ENCODE results near the gene LPO. TPM values are rescaled to one million over a fixed set of nuclear protein-coding genes. Genes with fewer than 3 reads are reported as not detected.

Gene LPO
- total and polyA plus RNA-seq, 5 donors from 2014 or later: 0.08 to 0.15 TPM; not detected in 3

DNA sequence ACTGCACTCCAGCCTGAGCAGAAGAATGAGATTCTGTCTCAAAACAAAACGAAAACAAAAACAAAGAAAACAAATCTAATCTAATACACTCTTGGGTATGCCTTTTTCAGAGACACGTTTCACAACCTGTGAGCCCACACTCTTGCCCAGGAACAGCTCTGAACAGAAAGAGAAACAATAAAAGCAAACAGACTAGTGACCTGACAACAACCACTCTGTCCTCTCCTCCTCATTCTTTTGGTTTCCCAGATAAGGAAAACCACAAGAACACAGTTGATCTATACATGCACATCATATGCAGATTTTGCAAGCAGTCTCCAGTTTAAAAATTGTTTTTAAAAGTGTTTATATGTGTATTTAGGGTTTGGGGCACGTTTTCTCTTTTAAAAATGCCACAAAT, 20.6 kb upstream of the LPO start:
- H3K36me3 Mint-ChIP-seq: peaks cover 18% of the 10 kb centered on the region
- peaks cover 10% of the 10 kb centered on the region for H3K27me3 Mint-ChIP-seq
- Histone ChIP-seq H3K4me3 (ENCODE audit: low read depth, low read length) (no peak overlapping the region), H3K4me1 (ENCODE audit: control insufficient read depth, insufficient read depth, low read length, poor library complexity, severe bottlenecking) (peaks cover 18% of the 10 kb centered on the region), H3K9me3 (ENCODE audit: control insufficient read depth in 2 of 2, low read length in 2 of 2) (no peaks in the 10 kb centered on the region), H3K27me3 (ENCODE audit: control insufficient read depth, insufficient read depth, low read length) (no peaks in the 10 kb centered on the region), H3K36me3 (ENCODE audit: control insufficient read depth, insufficient read depth, low read length) (peaks cover 26% of the 10 kb centered on the region), H3K27ac (ENCODE audit: insufficient read depth, low read length, poor library complexity, severe bottlenecking) (peak overlapping the region; percentile 81)
- H3K4me3 Mint-ChIP-seq: peak overlapping the region; percentile 60 to 91 (median 78)
- no peak for DNase-seq
- no peaks in the 10 kb centered on the region for H3K9me3 Mint-ChIP-seq
- H3K27ac Mint-ChIP-seq: peak overlapping the region in 2 of 3 donors; percentile 86 to 97
- peaks cover 7 to 30% (median 16%) of the 10 kb centered on the region in 4 donors for H3K4me1 Mint-ChIP-seq
- ATAC-seq (ENCODE audit: low read depth in 2 of 2): no peak

- Mint-ChIP-seq H3K36me3 (peaks cover 6% of the 10 kb centered on the region), H3K9me3 (no peaks in the 10 kb centered on the region)
These were observed 19.2 kb upstream of the LPO start, which contains the start of gene MKS1 for GRCh38 chr17:58219007-58219788. Gene MKS1, minus strand, starts transcription at chr17:58219255. Its CDS starts 25 bp downstream, at chr17:58219230.

GRCh38 chr17:58219789-58220183, 18.6 kb upstream of the LPO start:
- Mint-ChIP-seq H3K9me3 (no peaks in the 10 kb centered on the region), H3K27ac (peak overlapping the region; percentile 96 to 98 (median 97)), H3K27me3 (peaks cover 19% of the 10 kb centered on the region), H3K36me3 (peaks cover 6% of the 10 kb centered on the region), H3K4me3 (peak overlapping the region; percentile 91 to 97 (median 96)), H3K4me1 (peaks cover 7 to 30% (median 16%) of the 10 kb centered on the region in 4 donors)
- Histone ChIP-seq H3K4me3 (ENCODE audit: low read depth, low read length) (peak overlapping the region; percentile 93), H3K9me3 (ENCODE audit: control insufficient read depth in 2 of 2, low read length in 2 of 2) (no peaks in the 10 kb centered on the region), H3K27me3 (ENCODE audit: control insufficient read depth, insufficient read depth, low read length) (peaks cover 1% of the 10 kb centered on the region), H3K4me1 (ENCODE audit: control insufficient read depth, insufficient read depth, low read length, poor library complexity, severe bottlenecking) (peaks cover 18% of the 10 kb centered on the region), H3K27ac (ENCODE audit: insufficient read depth, low read length, poor library complexity, severe bottlenecking) (peak overlapping the region; percentile 81), H3K36me3 (ENCODE audit: control insufficient read depth, insufficient read depth, low read length) (peaks cover 8% of the 10 kb centered on the region)
- ATAC-seq (ENCODE audit: low read depth in 2 of 2): no peak
- DNase-seq: no peak

More at GRCh38 chr17:58219007-58219788, 19.2 kb upstream of the LPO start, which contains the start of gene MKS1:
- Mint-ChIP-seq H3K27me3 (peaks cover 16% of the 10 kb centered on the region), H3K27ac (peak within 1 kb of the TSS; percentile 96 to 98 (median 97)), H3K4me1 (peaks cover 7 to 30% (median 16%) of the 10 kb centered on the region in 4 donors), H3K4me3 (peak within 1 kb of the TSS; percentile 91 to 97 (median 96))
- Histone ChIP-seq H3K4me1 (ENCODE audit: control insufficient read depth, insufficient read depth, low read length, poor library complexity, severe bottlenecking) (peaks cover 18% of the 10 kb centered on the region), H3K9me3 (ENCODE audit: control insufficient read depth in 2 of 2, low read length in 2 of 2) (no peaks in the 10 kb centered on the region), H3K36me3 (ENCODE audit: control insufficient read depth, insufficient read depth, low read length) (peaks cover 12% of the 10 kb centered on the region), H3K27me3 (ENCODE audit: control insufficient read depth, insufficient read depth, low read length) (peaks cover 1% of the 10 kb centered on the region), H3K4me3 (ENCODE audit: low read depth, low read length) (peak within 1 kb of the TSS; percentile 93), H3K27ac (ENCODE audit: insufficient read depth, low read length, poor library complexity, severe bottlenecking) (peak within 1 kb of the TSS; percentile 81)
- peak; percentile 97 to 98 for ATAC-seq (ENCODE audit: low read depth in 2 of 2)
- DNase-seq: peak; percentile 88 to 95 (median 95)

DNA sequence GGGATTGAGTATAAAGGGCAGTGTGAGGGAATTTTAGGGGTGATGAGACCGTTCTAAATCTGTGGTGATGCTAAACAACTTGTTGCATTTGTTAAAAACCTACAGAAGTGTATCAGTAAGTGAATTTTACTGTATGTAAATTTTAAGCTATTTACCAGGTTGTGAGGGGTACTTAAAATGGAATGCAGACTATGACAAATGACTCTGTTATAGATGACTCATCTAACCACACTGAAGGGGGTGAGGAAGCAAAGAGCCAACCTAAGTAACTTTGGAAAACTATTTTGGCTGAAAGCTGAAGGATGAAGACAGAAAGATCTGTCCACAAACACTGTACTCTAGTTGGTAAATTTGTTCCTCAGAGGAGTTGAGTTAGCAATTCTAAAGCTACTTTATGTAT, 14.1 kb upstream of the LPO start:
- Histone ChIP-seq H3K36me3 (ENCODE audit: control insufficient read depth, insufficient read depth, low read length) (no peaks in the 10 kb centered on the region), H3K4me1 (ENCODE audit: control insufficient read depth, insufficient read depth, low read length, poor library complexity, severe bottlenecking) (peaks cover 9% of the 10 kb centered on the region), H3K4me3 (ENCODE audit: low read depth, low read length) (no peak overlapping the region), H3K9me3 (ENCODE audit: control insufficient read depth in 2 of 2, low read length in 2 of 2) (no peaks in the 10 kb centered on the region), H3K27ac (ENCODE audit: insufficient read depth, low read length, poor library complexity, severe bottlenecking) (no peak overlapping the region), H3K27me3 (ENCODE audit: control insufficient read depth, insufficient read depth, low read length) (peaks cover 4% of the 10 kb centered on the region)
- Mint-ChIP-seq H3K4me1 (peaks cover 2 to 15% (median 6%) of the 10 kb centered on the region in 4 donors), H3K4me3 (no peak overlapping the region), H3K36me3 (no peaks in the 10 kb centered on the region), H3K27me3 (peaks cover 35% of the 10 kb centered on the region), H3K9me3 (no peaks in the 10 kb centered on the region), H3K27ac (no peak overlapping the region)
- ATAC-seq (ENCODE audit: low read depth in 2 of 2) (no peak), DNase-seq (no peak)

DNA sequence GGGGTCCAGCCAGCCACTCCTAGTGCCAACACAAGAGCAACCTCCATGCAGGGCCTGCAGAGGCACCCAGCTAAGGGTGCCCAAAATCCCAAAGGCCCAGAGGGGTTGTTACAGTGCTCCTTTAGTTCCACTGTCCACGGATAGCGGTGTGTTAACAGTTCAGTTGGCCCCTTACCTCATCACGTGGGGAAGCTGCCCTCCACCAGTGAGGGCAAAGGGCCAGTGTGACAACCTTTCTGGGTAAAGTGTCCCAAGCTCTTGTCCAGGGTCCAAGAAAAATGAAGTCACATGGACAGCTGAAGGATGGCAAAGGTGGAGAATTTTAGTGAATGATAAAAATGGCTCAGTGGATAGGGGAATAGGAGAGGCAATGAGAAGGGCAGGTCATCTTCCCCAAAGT, 10.7 kb upstream of the LPO start:
- Mint-ChIP-seq H3K9me3 (no peaks in the 10 kb centered on the region), H3K4me3 (no peak overlapping the region), H3K4me1 (no peaks in the 10 kb centered on the region), H3K36me3 (no peaks in the 10 kb centered on the region), H3K27ac (no peak overlapping the region), H3K27me3 (peaks cover 36% of the 10 kb centered on the region)
- DNase-seq (no peak), ATAC-seq (ENCODE audit: low read depth in 2 of 2) (no peak)
- H3K4me3 ChIP-seq (ENCODE audit: low read depth, low read length): no peak overlapping the region
- no peaks in the 10 kb centered on the region for H3K4me1 ChIP-seq (ENCODE audit: control insufficient read depth, insufficient read depth, low read length, poor library complexity, severe bottlenecking)
- no peaks in the 10 kb centered on the region for H3K36me3 ChIP-seq (ENCODE audit: control insufficient read depth, insufficient read depth, low read length)
- peaks cover 4% of the 10 kb centered on the region for H3K27me3 ChIP-seq (ENCODE audit: control insufficient read depth, insufficient read depth, low read length)
- no peak overlapping the region for H3K27ac ChIP-seq (ENCODE audit: insufficient read depth, low read length, poor library complexity, severe bottlenecking)
- no peaks in the 10 kb centered on the region for H3K9me3 ChIP-seq (ENCODE audit: control insufficient read depth in 2 of 2, low read length in 2 of 2)

- no peak for ATAC-seq (ENCODE audit: low read depth in 2 of 2)
- H3K4me1 Mint-ChIP-seq: no peaks in the 10 kb centered on the region
- peaks cover 4% of the 10 kb centered on the region for H3K27me3 ChIP-seq (ENCODE audit: control insufficient read depth, insufficient read depth, low read length)
- no peaks in the 10 kb centered on the region for H3K36me3 Mint-ChIP-seq
- H3K36me3 ChIP-seq (ENCODE audit: control insufficient read depth, insufficient read depth, low read length): no peaks in the 10 kb centered on the region
- H3K27me3 Mint-ChIP-seq: peaks cover 32% of the 10 kb centered on the region
- H3K9me3 ChIP-seq (ENCODE audit: control insufficient read depth in 2 of 2, low read length in 2 of 2): no peaks in the 10 kb centered on the region
- no peak overlapping the region for H3K27ac ChIP-seq (ENCODE audit: insufficient read depth, low read length, poor library complexity, severe bottlenecking)
- H3K4me3 Mint-ChIP-seq: no peak overlapping the region
- no peaks in the 10 kb centered on the region for H3K9me3 Mint-ChIP-seq
- no peak overlapping the region for H3K4me3 ChIP-seq (ENCODE audit: low read depth, low read length)
- H3K27ac Mint-ChIP-seq: no peak overlapping the region
- no peaks in the 10 kb centered on the region for H3K4me1 ChIP-seq (ENCODE audit: control insufficient read depth, insufficient read depth, low read length, poor library complexity, severe bottlenecking)
- DNase-seq: no peak
These were observed 9.7 kb upstream of the LPO start for GRCh38 chr17:58228679-58229078.

- no peaks in the 10 kb centered on the region for H3K9me3 ChIP-seq (ENCODE audit: control insufficient read depth in 2 of 2, low read length in 2 of 2)
- Mint-ChIP-seq H3K9me3 (no peaks in the 10 kb centered on the region), H3K4me3 (no peak overlapping the region), H3K27me3 (peaks cover 33% of the 10 kb centered on the region), H3K27ac (no peak overlapping the region), H3K36me3 (no peaks in the 10 kb centered on the region), H3K4me1 (no peaks in the 10 kb centered on the region)
- peaks cover 4% of the 10 kb centered on the region for H3K27me3 ChIP-seq (ENCODE audit: control insufficient read depth, insufficient read depth, low read length)
- no peak overlapping the region for H3K27ac ChIP-seq (ENCODE audit: insufficient read depth, low read length, poor library complexity, severe bottlenecking)
- DNase-seq (no peak), ATAC-seq (ENCODE audit: low read depth in 2 of 2) (no peak)
- H3K36me3 ChIP-seq (ENCODE audit: control insufficient read depth, insufficient read depth, low read length): no peaks in the 10 kb centered on the region
- H3K4me3 ChIP-seq (ENCODE audit: low read depth, low read length): no peak overlapping the region
- no peaks in the 10 kb centered on the region for H3K4me1 ChIP-seq (ENCODE audit: control insufficient read depth, insufficient read depth, low read length, poor library complexity, severe bottlenecking)
These were observed 9.0 kb upstream of the LPO start for GRCh38 chr17:58229384-58229783.

DNA sequence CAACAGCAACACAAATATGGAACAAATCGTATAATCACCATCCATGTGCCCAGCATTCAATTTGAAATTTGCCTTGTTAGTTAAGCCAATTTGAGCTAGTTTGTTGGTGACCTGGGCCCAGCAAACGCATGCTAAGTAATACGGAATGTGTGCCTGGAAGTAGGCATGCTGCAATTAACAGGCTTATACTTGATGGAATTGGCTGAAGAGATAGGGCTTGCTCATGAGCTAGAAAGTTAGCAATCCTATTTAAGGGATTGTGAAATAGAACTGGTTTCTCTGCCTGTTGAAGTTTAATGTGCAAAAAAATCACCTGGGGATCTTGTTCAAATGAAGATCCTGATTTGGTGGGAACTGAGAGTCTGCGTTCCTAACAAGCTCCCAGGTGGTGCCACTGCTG, 8.5 kb upstream of the LPO start:
- no peaks in the 10 kb centered on the region for H3K36me3 Mint-ChIP-seq
- Histone ChIP-seq H3K36me3 (ENCODE audit: control insufficient read depth, insufficient read depth, low read length) (no peaks in the 10 kb centered on the region), H3K9me3 (ENCODE audit: control insufficient read depth in 2 of 2, low read length in 2 of 2) (no peaks in the 10 kb centered on the region), H3K27ac (ENCODE audit: insufficient read depth, low read length, poor library complexity, severe bottlenecking) (no peak overlapping the region), H3K4me1 (ENCODE audit: control insufficient read depth, insufficient read depth, low read length, poor library complexity, severe bottlenecking) (no peaks in the 10 kb centered on the region), H3K4me3 (ENCODE audit: low read depth, low read length) (no peak overlapping the region), H3K27me3 (ENCODE audit: control insufficient read depth, insufficient read depth, low read length) (peaks cover 9% of the 10 kb centered on the region)
- peaks cover 36% of the 10 kb centered on the region for H3K27me3 Mint-ChIP-seq
- no peaks in the 10 kb centered on the region for H3K9me3 Mint-ChIP-seq
- no peak overlapping the region for H3K4me3 Mint-ChIP-seq
- H3K27ac Mint-ChIP-seq: no peak overlapping the region
- DNase-seq (no peak), ATAC-seq (ENCODE audit: low read depth in 2 of 2) (no peak)
- H3K4me1 Mint-ChIP-seq: no peaks in the 10 kb centered on the region
